CD4-positive, alpha-beta T cell treated with Interleukin-15 for 4 hours (primary cell): ENCODE measurements around the gene ID2.

Experiments used
- DNase-seq: peaks from one replicate; pipeline ENCODE4 v3.0.0-alpha.2; 2020; ENCODE audit warnings: low spot score

Gene ID2

GRCh38 chr2:8670580-8670979 lies 11.3 kb upstream of the ID2 start:
- DNase-seq: no peak

- DNase-seq: no peak
Observed at GRCh38 chr2:8671176-8671575, 10.7 kb upstream of the ID2 start.

- DNase-seq: peak; percentile 13
Observed at GRCh38 chr2:8671802-8672201, 10.1 kb upstream of the ID2 start.

- DNase-seq: no peak
Observed at GRCh38 chr2:8672940-8673339, 8.9 kb upstream of the ID2 start.

- no peak for DNase-seq
Observed at GRCh38 chr2:8673381-8673780, 8.5 kb upstream of the ID2 start.

- no peak for DNase-seq
Observed at GRCh38 chr2:8674420-8675009, 7.3 kb upstream of the ID2 start.

- DNase-seq: no peak
Observed at GRCh38 chr2:8675543-8675942, 6.3 kb upstream of the ID2 start.

- no peak for DNase-seq
Observed at GRCh38 chr2:8676191-8676920, 5.5 kb upstream of the ID2 start.

- no peak for DNase-seq
Observed at GRCh38 chr2:8676921-8677645, 4.8 kb upstream of the ID2 start.

- DNase-seq: peak; percentile 22
Observed at GRCh38 chr2:8677646-8678592, 3.9 kb upstream of the ID2 start.

- DNase-seq: peak; percentile 83
Observed at GRCh38 chr2:8678731-8679566, 2.9 kb upstream of the ID2 start.

- DNase-seq: no peak
Observed at GRCh38 chr2:8679567-8679826, 2.4 kb upstream of the ID2 start.

GRCh38 chr2:8679827-8680731 lies 1.8 kb upstream of the ID2 start:
- DNase-seq: peak; percentile 7

- peak; percentile 66 for DNase-seq
Observed at GRCh38 chr2:8680822-8681760, 765 bp upstream of the ID2 start.

- DNase-seq: peak; percentile 49
Observed at GRCh38 chr2:8682719-8683667, 1.1 kb downstream of the ID2 start.

- DNase-seq: peak; percentile 46
Observed at GRCh38 chr2:8684540-8684877, 2.7 kb downstream of the ID2 start.

- DNase-seq: peak; percentile 29
Observed at GRCh38 chr2:8684878-8685696, 3.2 kb downstream of the ID2 start.
